OCI-M1 (cell line): ENCODE measurements around the gene DAAM2.

Experiments used
- DNase-seq: peaks from one replicate; lab custom pipeline; 2025; lab: John Stamatoyannopoulos, UW

The DAAM2 gene

GRCh38 chr6:39909701-39910100 lies 117.5 kb downstream of the DAAM2 start:
- DNase-seq, result no peak

DNA sequence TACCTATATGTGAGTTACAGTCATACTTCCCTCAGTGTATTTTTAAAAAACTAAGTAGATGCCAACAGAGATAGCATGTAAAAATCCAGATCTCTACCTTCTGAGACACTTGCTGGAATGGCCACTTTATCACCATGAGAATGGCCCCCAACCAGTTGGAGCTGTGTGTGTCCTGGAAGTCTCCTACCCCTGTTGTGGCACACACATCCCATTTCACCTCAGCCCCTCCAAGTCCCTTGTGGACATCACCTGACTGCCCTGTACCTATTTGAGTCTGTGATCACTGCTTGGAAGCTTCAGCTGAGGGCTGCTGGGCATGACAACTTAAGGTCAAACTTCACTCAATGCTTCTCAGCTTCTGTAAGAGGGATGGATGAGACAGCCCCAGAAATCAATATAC lies 118.0 kb downstream of the DAAM2 start:
- DNase-seq, result no peak

DNA sequence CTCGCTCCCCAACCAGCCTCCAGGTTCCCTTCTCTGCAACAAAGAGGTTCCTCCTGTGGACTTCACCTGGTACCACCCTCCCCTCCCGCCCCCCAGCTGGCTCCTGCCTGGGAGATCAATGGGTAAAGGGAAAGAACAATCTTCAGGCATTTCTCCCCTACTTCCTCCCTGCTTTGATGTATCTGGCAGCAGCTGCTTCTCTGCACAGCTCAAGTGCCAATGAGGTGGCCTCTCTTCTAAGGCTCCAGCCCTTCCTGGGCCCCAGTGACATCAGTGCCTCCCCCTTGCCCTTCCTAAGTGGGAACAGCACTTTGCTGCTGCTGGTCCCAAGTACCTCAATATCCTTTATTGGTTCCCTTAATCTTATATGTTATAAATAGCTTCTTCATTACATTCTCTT lies 118.6 kb downstream of the DAAM2 start:
- no peak for DNase-seq

GRCh38 chr6:39911513-39912125 lies 119.4 kb downstream of the DAAM2 start:
- DNase-seq, result no peak

DNA sequence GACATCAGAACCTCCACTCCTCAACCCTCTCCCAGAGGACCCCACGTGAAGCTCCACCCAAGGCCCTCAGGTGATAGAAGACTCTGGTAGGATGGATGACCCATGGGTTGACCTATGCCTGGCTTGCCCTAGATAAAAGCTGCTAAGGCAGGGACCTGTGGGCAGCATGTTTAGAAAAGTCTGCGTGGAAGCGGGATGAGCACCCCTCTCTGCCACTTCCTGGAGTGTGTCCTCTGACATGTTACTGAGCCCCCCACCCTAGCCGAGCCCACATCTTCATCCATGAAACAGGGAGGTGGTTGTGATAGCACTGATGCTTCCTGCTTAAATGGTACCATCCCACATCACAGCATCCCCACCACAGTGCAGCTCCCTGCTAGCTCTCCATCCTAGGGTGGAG lies 120.3 kb downstream of the DAAM2 start:
- DNase-seq, result no peak

- no peak for DNase-seq
Observed at GRCh38 chr6:39913391-39913916, 121.3 kb downstream of the DAAM2 start.

DNA sequence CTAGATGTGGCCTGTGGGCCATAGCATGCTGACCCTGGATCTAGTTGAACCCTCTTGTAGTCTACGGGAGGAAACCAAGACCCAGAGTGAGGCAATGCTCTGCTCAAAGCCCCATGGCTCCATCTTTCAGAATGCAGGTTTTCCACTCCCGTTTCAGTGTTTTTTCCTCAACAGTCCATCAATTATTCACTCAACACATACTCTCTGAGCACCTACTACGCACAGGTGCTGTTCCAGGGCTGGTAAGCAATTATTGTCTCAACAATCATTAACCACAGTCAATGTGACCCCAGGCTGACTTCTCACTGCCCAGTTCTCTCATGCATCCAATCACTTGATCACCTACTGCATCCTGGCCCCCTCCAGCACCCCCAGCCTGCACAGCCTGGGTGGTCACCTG lies 122.1 kb downstream of the DAAM2 start:
- DNase-seq, result no peak

- DNase-seq, result no peak
Observed at GRCh38 chr6:39915866-39916265, 123.7 kb downstream of the DAAM2 start.

GRCh38 chr6:39917329-39917728 lies 125.2 kb downstream of the DAAM2 start:
- no peak for DNase-seq

- no peak for DNase-seq
Observed at GRCh38 chr6:39917981-39918380, 125.8 kb downstream of the DAAM2 start.

- no peak for DNase-seq
Observed at GRCh38 chr6:39918831-39919230, 126.7 kb downstream of the DAAM2 start.

- DNase-seq, result no peak
Observed at GRCh38 chr6:39920157-39920556, 128.0 kb downstream of the DAAM2 start.

DNA sequence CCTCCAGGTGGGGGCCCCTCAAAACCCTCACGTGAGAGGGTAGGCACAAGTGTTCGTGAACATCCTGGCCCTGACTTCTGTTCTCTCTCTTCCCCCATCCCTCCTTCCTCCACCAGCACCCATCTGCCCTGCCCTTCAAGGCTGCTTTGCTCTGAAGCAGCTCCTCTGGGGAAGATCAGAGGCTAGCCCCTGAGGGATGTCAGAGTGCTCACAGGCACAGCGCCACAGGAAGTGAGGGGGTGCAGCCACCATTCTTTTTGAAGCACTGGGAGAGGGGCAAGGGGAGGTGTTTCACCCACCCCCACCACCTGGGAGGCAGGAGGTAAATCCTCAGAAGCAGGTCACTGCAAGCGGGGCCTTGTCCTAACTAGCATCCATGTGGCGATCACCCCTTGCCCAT lies 130.6 kb downstream of the DAAM2 start:
- DNase-seq, result no peak

GRCh38 chr6:39923394-39923793 lies 131.2 kb downstream of the DAAM2 start:
- no peak for DNase-seq

- DNase-seq, result no peak
Observed at GRCh38 chr6:39923861-39924260, 131.7 kb downstream of the DAAM2 start.

GRCh38 chr6:39924283-39924682 lies 132.1 kb downstream of the DAAM2 start:
- DNase-seq, result no peak

DNA sequence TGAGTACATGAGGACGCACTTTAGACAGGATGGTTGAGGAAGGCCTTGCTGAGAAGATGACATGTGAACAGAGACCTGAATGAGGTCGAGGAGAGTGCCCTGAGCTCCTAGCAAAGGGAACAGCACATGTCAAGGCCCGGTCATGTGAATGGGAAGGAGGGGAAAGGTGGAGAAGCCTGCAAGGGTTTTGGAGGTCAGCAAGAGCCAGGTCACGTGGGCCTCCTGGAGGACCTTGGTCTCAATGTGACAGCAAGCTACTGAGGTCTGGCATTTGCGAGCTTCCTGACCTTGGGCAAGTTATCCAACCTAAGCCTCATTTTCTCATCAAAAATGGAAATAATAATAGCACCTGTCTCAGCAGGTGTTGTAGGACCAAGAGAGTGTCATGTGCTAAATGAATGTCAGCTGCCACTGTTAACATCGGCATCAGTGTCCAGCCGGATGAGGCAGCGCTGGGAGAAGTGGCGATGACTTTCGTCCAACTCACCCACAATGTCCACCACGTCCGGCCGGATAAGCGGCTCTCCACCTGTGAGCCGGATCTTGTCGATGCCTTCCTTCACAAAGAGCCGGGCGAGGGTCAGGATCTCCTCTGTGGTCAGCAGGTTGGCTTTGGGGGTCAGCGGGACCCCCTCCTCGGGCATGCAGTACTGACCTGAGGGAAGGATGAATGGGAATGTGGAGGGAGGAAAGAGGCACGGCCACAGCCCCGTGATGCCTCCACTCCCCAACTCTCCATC lies 133.2 kb downstream of the DAAM2 start:
- DNase-seq, result no peak

DNA sequence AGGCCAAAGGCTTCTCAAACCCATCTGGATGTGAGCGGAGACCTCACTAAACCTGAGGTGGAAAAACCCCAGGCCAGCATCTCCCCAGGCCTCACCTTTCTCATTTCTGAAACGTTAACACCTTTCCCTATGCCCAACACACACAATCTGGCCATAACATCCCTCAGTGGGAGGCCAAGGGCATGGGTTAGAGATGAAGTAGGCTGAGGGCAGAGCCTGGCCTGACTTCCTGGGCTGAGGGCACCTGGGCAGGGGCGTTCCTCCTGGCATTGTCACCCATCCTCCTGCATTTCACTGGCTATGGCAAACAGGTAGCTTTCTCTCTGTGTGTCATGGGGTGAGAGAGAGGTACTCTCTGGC lies 133.7 kb downstream of the DAAM2 start:
- DNase-seq, result no peak

- no peak for DNase-seq
Observed at GRCh38 chr6:39926668-39927067, 134.5 kb downstream of the DAAM2 start.

GRCh38 chr6:39927159-39927558 lies 135.0 kb downstream of the DAAM2 start:
- DNase-seq, result no peak

DNA sequence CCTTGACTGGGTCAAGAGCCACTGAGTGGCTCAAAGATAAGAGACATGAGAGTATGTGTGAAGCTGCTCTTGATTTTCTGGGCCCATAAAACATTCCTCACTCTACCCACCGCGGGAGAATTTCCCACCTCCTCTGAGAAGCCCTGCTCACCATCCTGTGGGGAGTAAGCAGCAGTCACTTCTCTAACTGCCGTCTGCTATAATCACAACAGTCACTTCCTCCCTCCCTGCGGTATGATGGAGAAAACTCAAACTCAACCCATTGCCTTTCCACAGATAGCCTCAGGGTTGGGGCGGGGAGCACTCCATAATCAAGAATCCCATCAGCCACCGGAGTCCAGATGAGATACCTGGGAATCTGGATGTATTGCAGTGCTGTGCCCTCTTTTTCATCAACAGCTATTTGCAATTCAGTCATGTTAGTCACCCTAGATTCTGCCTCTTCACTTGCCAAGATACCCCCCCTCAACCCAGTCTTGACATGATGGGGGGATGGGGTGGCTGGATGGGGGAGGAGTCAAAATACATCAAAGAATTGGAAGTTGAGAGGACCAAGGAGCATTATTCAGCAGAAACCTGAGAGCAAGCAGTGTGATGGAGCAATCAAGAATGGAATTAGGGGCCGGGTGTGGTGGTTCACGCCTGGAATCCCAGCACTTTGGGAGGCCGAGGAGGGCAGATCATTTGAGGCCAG lies 137.0 kb downstream of the DAAM2 start:
- no peak for DNase-seq

- no peak for DNase-seq
Observed at GRCh38 chr6:39929733-39930461, 137.7 kb downstream of the DAAM2 start.

- DNase-seq, result no peak
Observed at GRCh38 chr6:39930540-39930939, 138.4 kb downstream of the DAAM2 start.
